Hepatocyte (in vitro differentiated cells): ENCODE data around the gene FOXD4L6.
"Not testable (repeated sequence)": the region's sequence is repeated elsewhere in the genome, so short reads cannot be mapped to it uniquely, and the experiment has no call there.

Source experiments
- EZH2 ChIP-seq: fragments of 200-600 bp; sonication (generic); IDR thresholded peaks from 2 replicates; pipeline ENCODE4 v1.6.1; 2016; ENCODE audit warnings: antibody characterized with exemption, mild to moderate bottlenecking, borderline replicate concordance
- TF ChIP-seq, protein P1 (sequence below): fragments of 200-600 bp; sonication (generic); IDR thresholded peaks from 2 replicates; pipeline ENCODE4 v1.5.1; 2016; ENCODE audit warnings: antibody characterized with exemption, mild to moderate bottlenecking; ENCODE audit not compliant: poor library complexity

DNA sequence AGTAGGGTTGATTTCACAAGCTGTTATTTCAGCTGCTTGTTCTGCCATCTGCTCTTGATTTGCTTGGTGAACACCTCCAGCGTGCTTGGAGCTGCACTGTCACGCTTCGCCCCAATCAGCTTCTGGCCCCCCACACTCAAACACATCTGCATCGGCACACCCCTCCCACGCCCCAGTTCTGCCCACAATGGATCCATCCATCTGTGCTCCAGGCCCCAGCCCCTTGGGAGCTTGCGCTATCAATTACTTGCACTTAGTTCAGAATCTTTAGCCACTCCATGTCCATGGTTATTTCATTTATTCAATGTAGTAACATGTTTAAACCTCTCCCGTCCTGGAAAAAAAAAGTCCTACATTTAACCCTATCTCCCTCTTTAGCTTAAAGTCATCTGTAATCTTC lies 28.0 kb downstream of the FOXD4L6 start:
- not testable (repeated sequence) for TF ChIP-seq EZH2
- TF ChIP-seq, protein P1, sequence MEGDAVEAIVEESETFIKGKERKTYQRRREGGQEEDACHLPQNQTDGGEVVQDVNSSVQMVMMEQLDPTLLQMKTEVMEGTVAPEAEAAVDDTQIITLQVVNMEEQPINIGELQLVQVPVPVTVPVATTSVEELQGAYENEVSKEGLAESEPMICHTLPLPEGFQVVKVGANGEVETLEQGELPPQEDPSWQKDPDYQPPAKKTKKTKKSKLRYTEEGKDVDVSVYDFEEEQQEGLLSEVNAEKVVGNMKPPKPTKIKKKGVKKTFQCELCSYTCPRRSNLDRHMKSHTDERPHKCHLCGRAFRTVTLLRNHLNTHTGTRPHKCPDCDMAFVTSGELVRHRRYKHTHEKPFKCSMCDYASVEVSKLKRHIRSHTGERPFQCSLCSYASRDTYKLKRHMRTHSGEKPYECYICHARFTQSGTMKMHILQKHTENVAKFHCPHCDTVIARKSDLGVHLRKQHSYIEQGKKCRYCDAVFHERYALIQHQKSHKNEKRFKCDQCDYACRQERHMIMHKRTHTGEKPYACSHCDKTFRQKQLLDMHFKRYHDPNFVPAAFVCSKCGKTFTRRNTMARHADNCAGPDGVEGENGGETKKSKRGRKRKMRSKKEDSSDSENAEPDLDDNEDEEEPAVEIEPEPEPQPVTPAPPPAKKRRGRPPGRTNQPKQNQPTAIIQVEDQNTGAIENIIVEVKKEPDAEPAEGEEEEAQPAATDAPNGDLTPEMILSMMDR: not testable (repeated sequence)
